Activated naive CD8-positive, alpha-beta T cell treated with anti-CD3 and anti-CD28 coated beads, Interleukin-2, amount 10 ng/mL, durations not matched to agents 7 days and 5 days (primary cell): ENCODE measurements around the gene CEP162. TPM values are rescaled to one million over a fixed set of nuclear protein-coding genes. Genes with fewer than 3 reads are reported as not detected.
"Not testable (repeated sequence)": the region's sequence is repeated elsewhere in the genome, so short reads cannot be mapped to it uniquely, and the experiment has no call there.

Experiments used
- ATAC-seq: fragments of 150-1000 bp; cut with Tn5 transposase; one replicate; pipeline ENCODE4 v1.10.0; 2021; ENCODE audit warnings: low read depth, moderate library complexity
- POLR2A ChIA-PET: fragments of 350-600 bp; sonication (Branson Sonifier 250); formaldehyde crosslinking; loops from one replicate; lab custom pipeline; 2021; ENCODE audit warnings: antibody characterized with exemption; lab: Charles Lee
- DNase-seq: peaks from one replicate; pipeline ENCODE4 v3.0.0; 2021
- H3K27ac Mint-ChIP-seq: one replicate; pipeline ENCODE4 v1.8.0; 2022; ENCODE audit warnings: mild to moderate bottlenecking, mixed read lengths
- H3K27me3 Mint-ChIP-seq: one replicate; pipeline ENCODE4 v1.8.0; 2022; ENCODE audit warnings: mild to moderate bottlenecking, moderate library complexity, mixed read lengths
- H3K36me3 Mint-ChIP-seq: one replicate; pipeline ENCODE4 v1.8.0; 2021; ENCODE audit warnings: mild to moderate bottlenecking, mixed read lengths
- H3K4me1 Mint-ChIP-seq: one replicate; pipeline ENCODE4 v1.8.0; 2021; ENCODE audit warnings: mixed read lengths
- H3K4me3 Mint-ChIP-seq: one replicate; pipeline ENCODE4 v1.8.0; 2022; ENCODE audit warnings: mild to moderate bottlenecking, moderate library complexity, mixed read lengths
- H3K9me3 Mint-ChIP-seq: one replicate; pipeline ENCODE4 v1.8.0; 2021; ENCODE audit warnings: mixed read lengths
- total RNA-seq, 2 experiments: library from RNA; stranded (reverse); gene quantifications; one replicate each; pipeline ENCODE4 v1.2.3, GENCODE V29; 2021

The CEP162 gene
- total RNA-seq, 2 experiments from 2014 or later = 8.3 to 9.4 TPM

DNA sequence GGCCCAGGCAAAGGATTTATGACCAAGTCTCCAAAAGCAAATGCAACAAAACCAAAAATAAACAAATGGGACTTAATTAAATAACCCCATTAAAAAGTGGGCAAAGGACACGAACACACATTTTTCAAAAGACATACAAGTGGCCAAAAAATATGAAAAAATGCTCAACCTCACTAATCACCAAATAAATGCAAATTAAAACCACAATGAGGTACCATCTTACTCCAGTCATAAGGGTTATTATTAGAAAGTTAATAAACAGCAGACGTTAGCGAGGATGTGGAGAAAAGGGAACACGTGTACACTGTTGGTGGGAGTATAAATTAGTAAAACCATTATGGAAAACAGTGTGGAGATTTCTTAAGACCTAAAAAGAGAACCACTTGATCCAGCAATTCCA is 71.1 kb downstream of the CEP162 start:
- H3K4me1 Mint-ChIP-seq = peaks cover 2% of the 10 kb centered on the region

DNA sequence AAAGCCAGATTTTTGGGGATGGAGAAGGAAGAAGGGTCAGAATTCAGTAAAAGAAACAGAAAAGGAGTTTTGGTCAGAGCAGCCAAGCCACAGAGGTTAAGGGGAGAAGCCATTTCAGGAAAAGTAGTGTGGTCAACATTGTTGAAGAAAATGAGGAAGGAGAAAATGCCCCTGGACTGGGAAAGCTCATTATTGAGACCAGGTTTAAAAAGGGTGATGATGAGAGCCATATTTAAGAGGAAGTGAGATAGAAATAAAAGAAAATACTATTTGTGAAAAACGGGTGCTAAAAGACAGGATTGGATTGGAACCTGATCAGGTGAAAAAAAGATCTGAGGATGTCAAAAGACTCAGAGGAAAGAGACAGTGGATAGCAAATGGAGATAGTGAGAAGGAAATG is 75.8 kb downstream of the CEP162 start:
- H3K27ac Mint-ChIP-seq = no peak overlapping the region
- H3K9me3 Mint-ChIP-seq = no peaks in the 10 kb centered on the region
- H3K27me3 Mint-ChIP-seq = no peaks in the 10 kb centered on the region
- H3K36me3 Mint-ChIP-seq = peaks cover 17% of the 10 kb centered on the region
- ATAC-seq (no peak), DNase-seq (no peak)
- POLR2A ChIA-PET = no interaction called here
- no peak overlapping the region for H3K4me3 Mint-ChIP-seq
- H3K4me1 Mint-ChIP-seq = peaks cover 2% of the 10 kb centered on the region

More for the DNA sequence above, 71.1 kb downstream of the CEP162 start:
- Mint-ChIP-seq H3K4me3 (no peak overlapping the region), H3K9me3 (no peaks in the 10 kb centered on the region), H3K27me3 (no peaks in the 10 kb centered on the region), H3K36me3 (peaks cover 18% of the 10 kb centered on the region), H3K27ac (no peak overlapping the region)
- ATAC-seq = no peak
- POLR2A ChIA-PET = no interaction called here
- no peak for DNase-seq

DNA sequence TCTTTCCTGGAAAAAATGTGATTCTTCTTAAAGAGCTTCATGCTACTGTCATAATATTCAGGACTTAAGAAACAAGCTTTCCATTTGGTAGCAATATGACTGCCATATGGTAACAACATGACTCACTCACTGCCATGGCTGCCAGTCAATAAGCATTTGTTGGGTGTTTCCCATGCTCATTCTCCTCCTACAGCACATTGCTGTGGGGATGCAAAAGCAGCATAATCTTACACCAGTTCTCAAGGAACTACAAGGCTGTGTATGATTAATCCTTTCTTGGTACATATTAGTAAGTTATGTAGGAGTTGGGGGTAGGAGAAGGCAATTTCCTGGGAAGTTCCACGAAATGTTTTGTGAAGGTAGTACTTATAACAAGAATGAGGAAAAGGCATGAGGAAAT is 76.7 kb downstream of the CEP162 start:
- ATAC-seq = no peak
- no peak overlapping the region for H3K4me3 Mint-ChIP-seq
- no peak overlapping the region for H3K27ac Mint-ChIP-seq
- H3K27me3 Mint-ChIP-seq = no peaks in the 10 kb centered on the region
- peaks cover 2% of the 10 kb centered on the region for H3K4me1 Mint-ChIP-seq
- DNase-seq = no peak
- POLR2A ChIA-PET = no interaction called here
- peaks cover 19% of the 10 kb centered on the region for H3K36me3 Mint-ChIP-seq
- no peaks in the 10 kb centered on the region for H3K9me3 Mint-ChIP-seq

DNA sequence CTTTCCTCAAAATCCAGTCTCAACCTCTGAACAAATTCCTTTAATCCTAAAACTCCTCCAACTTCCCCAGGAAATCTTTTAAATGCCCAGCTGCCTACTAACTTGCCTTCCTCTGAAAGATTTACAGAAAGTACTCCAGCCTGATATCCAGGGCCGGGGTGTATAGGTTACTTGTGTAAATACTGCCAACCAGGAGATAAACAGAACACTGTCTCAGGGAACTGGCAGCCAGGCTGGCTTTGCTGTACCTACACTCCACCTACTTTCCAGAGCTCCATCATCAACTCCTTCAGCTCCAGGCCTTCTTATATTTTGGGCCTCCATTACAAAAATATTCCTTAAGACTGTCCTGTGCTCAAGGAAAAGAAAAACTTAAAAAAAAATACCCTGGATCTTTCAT is 85.9 kb downstream of the CEP162 start:
- Mint-ChIP-seq H3K9me3 (no peaks in the 10 kb centered on the region), H3K36me3 (peaks cover 6% of the 10 kb centered on the region), H3K4me1 (no peaks in the 10 kb centered on the region), H3K27ac (no peak overlapping the region), H3K27me3 (no peaks in the 10 kb centered on the region), H3K4me3 (no peak overlapping the region)
- ATAC-seq (no peak), DNase-seq (no peak)
- POLR2A ChIA-PET = no interaction called here

DNA sequence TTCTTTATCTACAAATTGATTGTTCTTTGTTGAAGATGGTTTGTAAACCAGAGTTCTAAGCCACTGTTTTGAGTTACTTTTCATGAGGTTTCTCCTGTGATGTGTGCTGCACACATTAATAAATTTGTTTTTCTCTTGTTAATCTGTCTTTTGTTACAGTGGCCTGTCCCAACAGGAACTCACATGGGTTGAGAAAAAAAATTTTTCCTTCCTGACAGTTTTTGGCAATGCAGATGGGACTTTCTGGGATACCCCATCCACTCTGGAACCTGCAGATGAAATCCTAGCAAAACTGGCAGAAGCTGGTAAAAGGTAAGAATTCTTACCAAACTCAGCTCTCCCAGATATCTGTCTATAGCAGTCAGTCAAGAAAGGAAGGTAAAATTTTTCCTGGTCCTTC is 88.1 kb downstream of the CEP162 start:
- POLR2A ChIA-PET = no interaction called here
- ATAC-seq (no peak), DNase-seq (no peak)
- Mint-ChIP-seq H3K4me1 (no peaks in the 10 kb centered on the region), H3K9me3 (no peaks in the 10 kb centered on the region), H3K4me3 (no peak overlapping the region), H3K27ac (no peak overlapping the region), H3K36me3 (peaks cover 4% of the 10 kb centered on the region), H3K27me3 (no peaks in the 10 kb centered on the region)

DNA sequence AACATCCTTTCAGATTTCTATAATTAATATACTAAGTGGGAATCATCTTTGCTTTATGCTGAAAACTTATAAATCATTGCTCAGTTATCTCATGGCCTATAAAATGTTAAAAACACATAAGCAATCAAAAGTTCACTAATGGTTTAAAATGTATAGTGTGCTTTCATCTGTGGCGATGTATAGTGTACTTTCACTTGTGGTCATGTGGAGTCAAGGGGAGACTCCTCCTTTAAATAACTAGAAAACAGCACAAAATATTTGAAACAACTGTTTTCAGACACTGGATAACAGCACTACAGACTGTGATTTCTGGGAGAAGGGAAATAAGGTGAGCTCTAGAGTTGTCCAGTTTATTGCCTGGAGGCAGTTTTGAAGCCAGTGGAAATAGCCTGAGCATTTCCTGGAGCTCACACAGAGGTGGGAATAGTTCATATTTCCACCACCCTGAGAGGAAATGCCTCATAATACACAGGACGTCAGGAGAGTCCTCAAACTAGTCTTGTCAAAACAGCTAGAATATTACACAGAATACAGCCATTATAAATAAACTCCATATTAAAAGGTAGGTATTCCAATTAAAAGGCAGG is 89.4 kb downstream of the CEP162 start:
- H3K27ac Mint-ChIP-seq = no peak overlapping the region
- DNase-seq (no peak), ATAC-seq (no peak)
- no peaks in the 10 kb centered on the region for H3K4me1 Mint-ChIP-seq
- peaks cover 7% of the 10 kb centered on the region for H3K36me3 Mint-ChIP-seq
- no peak overlapping the region for H3K4me3 Mint-ChIP-seq
- no peaks in the 10 kb centered on the region for H3K9me3 Mint-ChIP-seq
- H3K27me3 Mint-ChIP-seq = no peaks in the 10 kb centered on the region
- POLR2A ChIA-PET = no interaction called here

DNA sequence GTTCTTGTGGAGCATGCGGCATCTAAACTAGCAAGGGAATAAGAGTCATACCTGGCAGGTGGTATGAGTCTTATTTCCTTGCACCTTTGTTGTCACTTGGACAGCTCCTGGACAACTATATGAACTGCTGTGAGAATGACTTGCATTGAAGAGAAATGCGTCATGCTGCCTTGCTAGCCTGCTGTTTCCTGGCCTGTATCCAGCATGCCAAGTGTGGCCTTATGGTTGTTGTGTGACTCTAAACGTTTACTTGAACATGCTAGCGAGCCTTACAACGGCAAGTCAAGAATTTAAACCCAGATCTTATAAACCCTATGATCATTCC is 90.4 kb downstream of the CEP162 start:
- Mint-ChIP-seq H3K4me1 (no peaks in the 10 kb centered on the region), H3K36me3 (peaks cover 13% of the 10 kb centered on the region), H3K9me3 (peaks cover 6% of the 10 kb centered on the region), H3K27ac (no peak overlapping the region), H3K4me3 (no peak overlapping the region), H3K27me3 (no peaks in the 10 kb centered on the region)
- DNase-seq (no peak), ATAC-seq (no peak)
- POLR2A ChIA-PET = no interaction called here

DNA sequence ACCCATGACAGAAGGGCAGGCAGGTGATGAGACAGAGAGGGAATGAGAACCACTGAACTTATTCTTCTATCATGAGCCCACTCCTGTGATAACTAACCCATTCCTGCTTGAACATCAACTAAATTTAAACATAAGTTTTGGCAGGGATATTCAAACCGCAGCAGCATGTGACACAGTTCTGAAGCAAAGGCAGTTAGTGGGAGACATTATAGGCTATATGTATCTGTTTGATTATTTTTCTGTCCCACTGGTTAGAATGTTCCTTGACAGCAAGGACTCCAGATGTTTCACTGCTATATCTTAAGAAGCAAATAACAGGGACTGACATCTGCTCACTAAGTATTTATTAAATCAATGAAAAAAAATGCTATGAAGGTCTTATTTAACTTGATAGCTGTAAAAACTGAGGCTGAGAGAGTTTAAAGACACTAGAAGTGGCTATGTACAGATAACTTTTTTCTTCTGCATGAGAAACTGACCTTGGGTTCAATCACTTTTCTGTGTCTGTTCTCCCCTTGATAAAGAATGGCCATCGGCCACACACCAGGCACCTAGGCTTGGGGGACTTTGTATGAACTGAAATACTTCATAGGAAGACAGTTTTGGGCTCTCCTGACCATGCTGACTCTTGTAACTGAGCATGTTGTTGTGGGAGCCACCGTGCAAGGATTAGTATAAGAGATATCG is 90.9 kb downstream of the CEP162 start:
- H3K4me3 Mint-ChIP-seq = no peak overlapping the region
- POLR2A ChIA-PET = no interaction called here
- peaks cover 8% of the 10 kb centered on the region for H3K9me3 Mint-ChIP-seq
- no peak for DNase-seq
- H3K4me1 Mint-ChIP-seq = no peaks in the 10 kb centered on the region
- H3K27me3 Mint-ChIP-seq = no peaks in the 10 kb centered on the region
- H3K36me3 Mint-ChIP-seq = peaks cover 13% of the 10 kb centered on the region
- no peak for ATAC-seq
- no peak overlapping the region for H3K27ac Mint-ChIP-seq

DNA sequence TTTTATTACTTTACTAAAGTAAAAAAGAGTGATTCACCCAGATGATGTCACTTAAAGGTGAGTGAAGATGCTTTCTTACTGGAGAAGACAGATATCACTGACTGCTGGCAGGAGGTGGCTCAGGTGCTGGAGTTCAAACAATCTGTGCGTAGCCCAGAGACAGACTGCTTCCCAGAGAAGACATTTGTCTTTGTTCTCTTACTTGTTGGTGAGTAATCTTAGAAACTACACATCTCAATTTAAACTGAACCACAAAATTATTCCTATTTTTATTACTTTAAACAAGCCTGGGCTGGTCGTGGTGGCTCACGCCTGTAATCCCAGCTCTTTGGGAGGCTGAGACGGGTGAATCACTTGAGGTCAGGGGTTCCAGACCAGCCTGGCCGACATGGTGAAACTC is 92.2 kb downstream of the CEP162 start:
- POLR2A ChIA-PET = no interaction called here

DNA sequence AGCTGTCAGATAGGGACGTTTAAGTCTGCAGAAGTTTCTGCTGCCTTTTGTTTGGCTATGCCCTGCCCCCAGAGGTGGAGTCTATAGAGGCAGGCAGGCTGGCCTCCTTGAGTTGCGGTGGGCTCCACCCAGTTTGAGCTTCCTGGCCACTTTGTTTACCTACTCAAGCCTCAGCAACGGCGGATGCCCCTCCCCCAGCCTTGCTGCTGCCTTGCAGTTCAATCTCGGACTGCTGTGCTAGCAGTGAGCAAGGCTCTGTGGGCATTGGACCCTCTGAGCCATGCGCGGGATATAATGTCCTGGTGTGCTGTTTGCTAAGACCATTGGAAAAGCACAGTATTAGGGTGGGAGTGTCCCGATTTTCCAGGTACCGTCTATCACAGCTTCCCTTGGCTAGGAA is 94.1 kb downstream of the CEP162 start:
- H3K27ac Mint-ChIP-seq, DNase-seq, H3K27me3 Mint-ChIP-seq, ATAC-seq, H3K4me1 Mint-ChIP-seq, H3K4me3 Mint-ChIP-seq, POLR2A ChIA-PET: not testable (repeated sequence)
- Mint-ChIP-seq H3K36me3 (peaks cover 13% of the 10 kb centered on the region), H3K9me3 (peaks cover 14% of the 10 kb centered on the region)

More for the DNA sequence above, 92.2 kb downstream of the CEP162 start:
- ATAC-seq (no peak), DNase-seq (no peak)
- H3K4me1 Mint-ChIP-seq = no peaks in the 10 kb centered on the region
- H3K27me3 Mint-ChIP-seq = no peaks in the 10 kb centered on the region
- peaks cover 13% of the 10 kb centered on the region for H3K36me3 Mint-ChIP-seq
- H3K9me3 Mint-ChIP-seq = peaks cover 12% of the 10 kb centered on the region
- no peak overlapping the region for H3K27ac Mint-ChIP-seq
- no peak overlapping the region for H3K4me3 Mint-ChIP-seq

DNA sequence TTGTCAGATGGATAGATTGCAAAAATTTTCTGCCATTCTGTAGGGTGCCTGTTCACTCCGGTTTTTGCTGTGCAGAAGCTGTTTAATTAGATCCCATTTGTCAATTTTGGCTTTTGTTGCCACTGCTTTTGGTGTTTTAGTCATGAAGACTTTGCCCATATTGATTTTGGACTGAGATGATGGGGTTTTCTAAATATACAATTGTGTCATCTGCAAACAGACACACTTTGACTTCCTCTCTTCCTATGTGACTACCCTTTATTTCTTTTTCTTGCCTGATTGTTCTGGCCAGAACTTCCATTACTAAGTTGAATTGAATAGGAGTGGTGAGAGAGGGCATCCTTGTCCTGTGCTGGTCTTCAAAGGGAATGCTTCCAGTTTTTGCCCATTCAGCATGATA is 97.9 kb downstream of the CEP162 start:
- POLR2A ChIA-PET, H3K27me3 Mint-ChIP-seq, ATAC-seq, H3K27ac Mint-ChIP-seq, H3K4me1 Mint-ChIP-seq, H3K4me3 Mint-ChIP-seq, DNase-seq: not testable (repeated sequence)
- H3K9me3 Mint-ChIP-seq = peaks cover 14% of the 10 kb centered on the region
- H3K36me3 Mint-ChIP-seq = peaks cover 17% of the 10 kb centered on the region

DNA sequence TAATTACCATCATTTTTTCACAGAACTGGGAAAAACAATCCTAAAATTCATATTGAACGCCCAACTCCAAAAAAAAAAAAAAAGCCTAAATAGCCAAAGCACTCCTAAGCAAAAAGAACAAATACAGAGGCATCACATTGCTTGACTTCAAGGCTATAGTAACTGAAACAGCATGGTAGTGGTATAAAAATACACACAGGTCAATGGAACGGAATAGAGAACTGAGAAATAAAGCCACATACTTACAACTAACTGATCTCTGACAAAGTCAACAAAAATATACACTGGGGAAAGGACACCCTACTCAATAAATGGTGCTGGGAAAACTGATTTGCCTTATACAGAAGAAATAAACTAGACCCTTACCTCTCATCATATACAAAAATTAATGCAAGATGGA is 104.3 kb downstream of the CEP162 start:
- POLR2A ChIA-PET = no interaction called here
- Mint-ChIP-seq H3K4me1 (no peaks in the 10 kb centered on the region), H3K27ac (no peak overlapping the region), H3K4me3 (no peak overlapping the region), H3K27me3 (no peaks in the 10 kb centered on the region), H3K36me3 (peaks cover 9% of the 10 kb centered on the region), H3K9me3 (no peaks in the 10 kb centered on the region)
- DNase-seq (no peak), ATAC-seq (no peak)

DNA sequence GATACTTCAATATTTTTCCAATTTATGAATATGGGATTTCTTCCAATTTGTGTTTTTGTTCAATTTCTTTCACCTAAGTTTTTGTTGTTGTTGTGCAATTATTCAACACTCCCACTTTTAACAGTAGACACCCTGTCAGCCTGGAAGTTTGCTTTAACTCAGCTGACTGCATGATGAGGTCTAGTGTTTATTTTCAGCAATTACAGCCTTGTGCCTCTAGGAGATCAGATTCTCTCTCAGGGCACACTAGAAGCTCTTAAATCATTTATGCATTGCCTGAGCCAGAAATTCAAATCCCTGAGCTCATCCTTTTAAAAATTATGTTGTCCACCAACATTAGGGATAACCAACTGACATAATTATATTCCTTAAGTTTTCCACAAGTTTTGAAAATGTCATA is 108.2 kb downstream of the CEP162 start:
- Mint-ChIP-seq H3K36me3 (peaks cover 3% of the 10 kb centered on the region), H3K4me3 (no peak overlapping the region), H3K27ac (no peak overlapping the region), H3K9me3 (peaks cover 6% of the 10 kb centered on the region), H3K27me3 (no peaks in the 10 kb centered on the region), H3K4me1 (no peaks in the 10 kb centered on the region)
- DNase-seq (no peak), ATAC-seq (no peak)
- POLR2A ChIA-PET = no interaction called here

DNA sequence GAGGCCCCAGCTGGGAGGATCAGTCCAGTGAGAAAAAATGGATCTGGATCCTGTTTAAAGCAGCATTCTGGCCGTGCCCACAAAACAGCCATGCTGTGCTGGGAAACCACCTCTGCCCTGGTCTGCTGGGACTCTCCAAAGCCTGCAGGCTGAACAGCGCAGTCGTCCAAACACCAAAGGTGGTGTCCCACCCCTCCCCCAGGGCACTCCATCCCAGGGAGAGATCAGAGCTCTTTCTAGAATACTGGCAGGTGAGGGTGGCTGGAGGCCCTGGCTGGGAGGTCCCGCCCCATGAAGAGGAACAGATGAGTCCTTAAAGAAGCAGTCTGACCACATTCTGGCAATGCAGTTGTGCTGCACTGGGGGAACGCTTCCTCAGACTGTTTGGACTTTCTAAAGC is 109.3 kb downstream of the CEP162 start:
- no peak for DNase-seq
- Mint-ChIP-seq H3K36me3 (peaks cover 1% of the 10 kb centered on the region), H3K9me3 (peaks cover 10% of the 10 kb centered on the region), H3K4me3 (no peak overlapping the region), H3K27ac (no peak overlapping the region), H3K27me3 (peaks cover 3% of the 10 kb centered on the region), H3K4me1 (no peaks in the 10 kb centered on the region)
- ATAC-seq = no peak
- POLR2A ChIA-PET = no interaction called here
